Panc1 (cell line): ENCODE measurements around the gene CLASRP. TPM values are rescaled to one million over a fixed set of nuclear protein-coding genes. Genes with fewer than 3 reads are reported as not detected.
A peak's percentile ranks its signal among the peaks of the same experiment; 100 is the strongest.

Experiments
- ATAC-seq: fragments of 200-7000 bp; cut with Tn5 transposase; 2 replicates; pipeline ENCODE4 v1.9.1; 2020; ENCODE audit warnings: mild to moderate bottlenecking, moderate library complexity
- BruUV-seq: library from RNA; stranded (reverse); fragments of 400-500 nt; replicated peaks from 2 replicates; lab custom pipeline; 2021; lab: Mats Ljungman, UMichigan
- CTCF ChIA-PET: fragments of 300-600 bp; sonication (Branson Sonifier 250); formaldehyde crosslinking; loops from one replicate; lab custom pipeline; 2022; ENCODE audit warnings: antibody characterized with exemption; lab: Charles Lee
- POLR2A ChIA-PET: fragments of 300-600 bp; sonication (Branson Sonifier 250); formaldehyde crosslinking; loops from one replicate; lab custom pipeline; 2022; ENCODE audit warnings: antibody characterized with exemption; lab: Charles Lee
- DNase-seq: peaks from one replicate; pipeline ENCODE4 v3.0.0-alpha.2; 2010; ENCODE audit warnings: low read depth, low spot score
- H3K27ac ChIP-seq: 2 replicates; pipeline ENCODE4 v1.5.1; 2011; ENCODE audit warnings: mild to moderate bottlenecking, low read length, inconsistent platforms
- H3K27me3 ChIP-seq: fragments of 200-500 bp; sonication (Bioruptor generic); 2 replicates; pipeline ENCODE4 v1.6.0; 2014; ENCODE audit warnings: low read length, inconsistent platforms; ENCODE audit not compliant: control insufficient read depth, insufficient read depth
- H3K36me3 ChIP-seq: fragments of 200-500 bp; sonication (Bioruptor generic); 2 replicates; pipeline ENCODE4 v1.5.1; 2014; ENCODE audit warnings: inconsistent platforms, mild to moderate bottlenecking, low read length, moderate library complexity; ENCODE audit not compliant: control insufficient read depth, insufficient read depth
- H3K4me1 ChIP-seq: 2 replicates; pipeline ENCODE4 v1.5.1; 2011; ENCODE audit warnings: inconsistent platforms, mild to moderate bottlenecking, low read length, moderate library complexity; ENCODE audit not compliant: control insufficient read depth, insufficient read depth
- H3K4me3 ChIP-seq, 2 experiments: 2 replicates each; pipeline ENCODE4 v1.5.1; 2011 to 2012; ENCODE audit warnings: low read depth in 2 of 2, low read length in 2 of 2, mild to moderate bottlenecking in 2 of 2, inconsistent platforms in 1 of 2, moderate library complexity in 1 of 2
- H3K9me3 ChIP-seq: fragments of 200-500 bp; sonication (Bioruptor generic); 2 replicates; pipeline ENCODE4 v1.5.1; 2014; ENCODE audit warnings: low read depth, mild to moderate bottlenecking, inconsistent platforms, low read length, moderate library complexity; ENCODE audit not compliant: control insufficient read depth, insufficient read depth
- POLR2AphosphoS5 ChIP-seq: IDR thresholded peaks from 2 replicates; pipeline ENCODE4 v1.6.1; 2012; ENCODE audit warnings: mild to moderate bottlenecking, low read depth, low read length, moderate library complexity
- SIN3A ChIP-seq: IDR thresholded peaks from 2 replicates; pipeline ENCODE4 v1.6.1; 2012; ENCODE audit warnings: low read depth, mild to moderate bottlenecking, low read length, moderate library complexity, borderline replicate concordance; ENCODE audit not compliant: insufficient read depth
- TCF7L2 ChIP-seq: IDR thresholded peaks from 2 replicates; pipeline ENCODE4 v1.6.1; 2011; ENCODE audit warnings: mild to moderate bottlenecking, low read depth, low read length, inconsistent platforms
- in situ Hi-C: cut with HindIII; loops from 2 replicates; pipeline ENCODE4 v1.10.0; 2016; ENCODE audit warnings: low sequenced_read_pairs, low pct_unique_long_range_greater_than_20kb
- intact Hi-C: fragments of 100-400 bp; cut with micrococcal nuclease; formaldehyde crosslinking; loops from one replicate; pipeline ENCODE4 v1.10.0; 2022; ENCODE audit not compliant: unreplicated experiment
- total RNA-seq: library from RNA; stranded (reverse); gene quantifications from one replicate; pipeline ENCODE4 v1.2.1, GENCODE V29; 2021; ENCODE audit not compliant: unreplicated experiment
- TF ChIP-seq, protein P1 (sequence below), 2 experiments: IDR thresholded peaks; 2 replicates each; pipeline ENCODE4 v1.6.1; 2011 to 2012; ENCODE audit warnings: low read depth in 2 of 2, control low read depth in 1 of 2, low read length in 1 of 2, mild to moderate bottlenecking in 1 of 2, moderate library complexity in 1 of 2; ENCODE audit not compliant: insufficient read depth in 1 of 2
- TF ChIP-seq, protein P2 (sequence below): fragments of 450-650 bp; IDR thresholded peaks from 2 replicates; pipeline ENCODE4 v1.5.1; 2017; ENCODE audit warnings: mild to moderate bottlenecking

CLASRP gene
- total RNA-seq, 1 experiment from 2014 or later: 72.4 TPM

DNA sequence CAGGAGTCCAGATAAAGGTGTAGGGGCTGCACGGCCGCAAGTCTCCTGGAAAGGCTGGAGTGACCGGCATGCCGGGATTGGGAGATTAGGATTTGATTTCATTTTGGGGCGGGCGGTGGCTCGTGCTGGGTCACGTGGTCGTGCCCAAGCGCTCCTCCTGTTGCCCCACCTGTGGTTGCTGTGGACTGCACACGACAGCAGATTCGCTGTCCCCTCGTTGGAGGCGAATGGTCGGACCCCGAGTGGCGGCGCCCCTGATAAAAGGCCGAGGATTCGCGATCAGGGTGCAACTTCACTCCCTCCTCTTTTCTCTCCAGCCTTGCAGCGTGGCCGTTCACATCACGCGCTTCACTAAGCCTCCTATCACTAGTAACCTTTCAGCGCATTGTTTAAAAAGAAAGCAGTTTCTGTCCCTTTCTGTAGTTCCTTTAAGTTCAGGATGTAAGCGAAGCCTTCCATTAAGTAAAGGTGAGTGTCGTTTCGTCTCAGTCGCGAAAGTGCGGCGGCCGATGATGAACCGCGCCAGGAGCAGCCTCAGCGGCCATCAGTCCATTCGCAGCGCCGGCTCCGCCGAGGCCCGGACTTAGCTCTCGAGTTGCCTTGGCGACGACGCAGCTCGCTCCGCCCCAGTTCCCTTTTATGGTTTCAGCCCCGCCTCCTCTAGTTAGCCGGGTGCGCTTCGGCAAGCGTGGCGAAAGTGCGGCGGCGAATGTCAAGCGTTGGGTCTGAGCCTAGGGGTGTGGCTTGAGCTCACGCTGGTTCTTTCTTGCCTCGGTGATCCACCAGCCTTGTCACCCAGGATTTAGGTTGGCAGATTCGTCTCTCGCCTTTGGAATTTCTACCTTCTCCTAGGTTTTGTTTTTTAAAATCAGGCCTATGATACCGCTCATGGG lies 52.4 kb downstream of the CLASRP start:
- DNase-seq (peak; percentile 93), ATAC-seq (peak; percentile 90)
- H3K27ac ChIP-seq: peak overlapping the region; percentile 94
- H3K36me3 ChIP-seq: peaks cover 6% of the 10 kb centered on the region; the same call in 1 of the 2 replicates
- peaks cover 12% of the 10 kb centered on the region for H3K4me1 ChIP-seq
- ChIA-PET POLR2A (interaction anchor here (0.6 kb wide), 1 partner anchor 175 kb away, joined by 3 read pairs; no protein-coding TSS in a partner anchor), CTCF (no interaction called here)
- intact Hi-C loops (no loop called here), in situ Hi-C loops (no loop called here)
- no peaks in the 10 kb centered on the region for H3K27me3 ChIP-seq
- no peaks in the 10 kb centered on the region for H3K9me3 ChIP-seq
- BruUV-seq: no TSS peak
- TF ChIP-seq SIN3A: peak; percentile 61; the same call in 1 of the 2 replicates
- peak; percentile 38; the same call in 1 of the 2 replicates for TF ChIP-seq TCF7L2
- TF ChIP-seq, protein P1, sequence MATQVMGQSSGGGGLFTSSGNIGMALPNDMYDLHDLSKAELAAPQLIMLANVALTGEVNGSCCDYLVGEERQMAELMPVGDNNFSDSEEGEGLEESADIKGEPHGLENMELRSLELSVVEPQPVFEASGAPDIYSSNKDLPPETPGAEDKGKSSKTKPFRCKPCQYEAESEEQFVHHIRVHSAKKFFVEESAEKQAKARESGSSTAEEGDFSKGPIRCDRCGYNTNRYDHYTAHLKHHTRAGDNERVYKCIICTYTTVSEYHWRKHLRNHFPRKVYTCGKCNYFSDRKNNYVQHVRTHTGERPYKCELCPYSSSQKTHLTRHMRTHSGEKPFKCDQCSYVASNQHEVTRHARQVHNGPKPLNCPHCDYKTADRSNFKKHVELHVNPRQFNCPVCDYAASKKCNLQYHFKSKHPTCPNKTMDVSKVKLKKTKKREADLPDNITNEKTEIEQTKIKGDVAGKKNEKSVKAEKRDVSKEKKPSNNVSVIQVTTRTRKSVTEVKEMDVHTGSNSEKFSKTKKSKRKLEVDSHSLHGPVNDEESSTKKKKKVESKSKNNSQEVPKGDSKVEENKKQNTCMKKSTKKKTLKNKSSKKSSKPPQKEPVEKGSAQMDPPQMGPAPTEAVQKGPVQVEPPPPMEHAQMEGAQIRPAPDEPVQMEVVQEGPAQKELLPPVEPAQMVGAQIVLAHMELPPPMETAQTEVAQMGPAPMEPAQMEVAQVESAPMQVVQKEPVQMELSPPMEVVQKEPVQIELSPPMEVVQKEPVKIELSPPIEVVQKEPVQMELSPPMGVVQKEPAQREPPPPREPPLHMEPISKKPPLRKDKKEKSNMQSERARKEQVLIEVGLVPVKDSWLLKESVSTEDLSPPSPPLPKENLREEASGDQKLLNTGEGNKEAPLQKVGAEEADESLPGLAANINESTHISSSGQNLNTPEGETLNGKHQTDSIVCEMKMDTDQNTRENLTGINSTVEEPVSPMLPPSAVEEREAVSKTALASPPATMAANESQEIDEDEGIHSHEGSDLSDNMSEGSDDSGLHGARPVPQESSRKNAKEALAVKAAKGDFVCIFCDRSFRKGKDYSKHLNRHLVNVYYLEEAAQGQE (IDR thresholded peaks at IDR 0.05; ENCODE audit: insufficient read depth in 1 of 2, low read depth in 2 of 2, low read length in 1 of 2): peak in 1 of 2 experiments; percentile 64; a peak in 1 of 4 replicates
- TF ChIP-seq POLR2AphosphoS5: peak; percentile 88
- TF ChIP-seq, protein P2, sequence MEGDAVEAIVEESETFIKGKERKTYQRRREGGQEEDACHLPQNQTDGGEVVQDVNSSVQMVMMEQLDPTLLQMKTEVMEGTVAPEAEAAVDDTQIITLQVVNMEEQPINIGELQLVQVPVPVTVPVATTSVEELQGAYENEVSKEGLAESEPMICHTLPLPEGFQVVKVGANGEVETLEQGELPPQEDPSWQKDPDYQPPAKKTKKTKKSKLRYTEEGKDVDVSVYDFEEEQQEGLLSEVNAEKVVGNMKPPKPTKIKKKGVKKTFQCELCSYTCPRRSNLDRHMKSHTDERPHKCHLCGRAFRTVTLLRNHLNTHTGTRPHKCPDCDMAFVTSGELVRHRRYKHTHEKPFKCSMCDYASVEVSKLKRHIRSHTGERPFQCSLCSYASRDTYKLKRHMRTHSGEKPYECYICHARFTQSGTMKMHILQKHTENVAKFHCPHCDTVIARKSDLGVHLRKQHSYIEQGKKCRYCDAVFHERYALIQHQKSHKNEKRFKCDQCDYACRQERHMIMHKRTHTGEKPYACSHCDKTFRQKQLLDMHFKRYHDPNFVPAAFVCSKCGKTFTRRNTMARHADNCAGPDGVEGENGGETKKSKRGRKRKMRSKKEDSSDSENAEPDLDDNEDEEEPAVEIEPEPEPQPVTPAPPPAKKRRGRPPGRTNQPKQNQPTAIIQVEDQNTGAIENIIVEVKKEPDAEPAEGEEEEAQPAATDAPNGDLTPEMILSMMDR: no peak
- H3K4me3 ChIP-seq: peak overlapping the region; percentile 90 to 92

DNA sequence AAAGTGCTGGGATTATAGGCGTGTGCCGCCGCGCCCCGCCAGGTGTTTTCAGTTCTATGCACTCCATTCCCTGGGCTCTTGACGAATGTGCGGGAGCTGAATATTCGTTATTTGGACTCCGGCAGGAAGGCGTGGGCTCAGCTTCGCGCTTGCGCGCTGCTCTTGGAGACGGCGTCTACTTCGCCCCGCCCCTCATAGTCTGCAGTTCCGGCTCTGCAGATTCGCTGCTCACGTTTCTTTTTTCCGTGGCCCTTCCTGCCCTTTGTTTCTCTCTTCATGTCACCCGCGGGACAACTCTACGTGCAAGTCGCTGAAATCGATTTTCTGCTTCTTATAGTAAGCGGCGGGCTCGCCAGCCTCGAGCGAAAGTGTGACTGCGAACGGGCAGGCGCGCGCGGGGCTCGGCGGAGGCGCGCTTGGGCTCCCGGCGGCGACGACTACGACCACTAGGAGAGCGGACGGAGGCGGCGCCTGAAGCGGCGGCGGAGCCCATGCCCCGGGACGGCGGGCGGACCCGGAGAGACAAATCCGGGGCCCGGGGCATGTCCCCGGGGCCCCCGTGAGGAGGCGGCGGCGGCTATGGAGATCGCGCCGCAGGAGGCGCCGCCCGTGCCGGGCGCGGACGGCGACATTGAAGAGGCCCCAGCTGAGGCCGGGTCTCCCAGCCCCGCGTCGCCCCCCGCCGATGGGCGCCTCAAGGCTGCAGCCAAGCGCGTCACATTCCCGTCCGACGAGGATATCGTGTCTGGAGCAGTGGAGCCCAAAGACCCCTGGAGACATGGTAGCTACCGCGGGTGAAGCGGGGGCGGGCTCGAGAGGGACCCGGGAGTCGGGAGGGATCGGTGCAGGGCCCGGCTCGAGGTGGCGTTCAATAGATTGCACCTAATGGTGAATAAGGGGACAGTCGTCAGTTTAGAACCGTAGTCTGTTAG lies 54.2 kb downstream of the CLASRP start, which contains the start of gene PPP1R37:
PPP1R37 (plus strand) TSS at position 433 of the 932 bp plus-strand sequence; CDS start at position 580, 147 bp downstream.
- TF ChIP-seq SIN3A (0 out of 2 replicates have a peak, but pooled peaks have one; percentile 48), TCF7L2 (no peak), POLR2AphosphoS5 (peak; percentile 61)
- TF ChIP-seq, protein P2: no peak
- TF ChIP-seq, protein P1 (IDR thresholded peaks at IDR 0.05; ENCODE audit: insufficient read depth in 1 of 2, low read depth in 2 of 2, low read length in 1 of 2): no peak
- ChIA-PET POLR2A (interaction anchor here (0.6 kb wide), 1 partner anchor 23 kb away, joined by 5 read pairs; no protein-coding TSS in a partner anchor), CTCF (no interaction called here)
- peak; percentile 79 for ATAC-seq
- Histone ChIP-seq H3K4me1 (peaks cover 27% of the 10 kb centered on the region), H3K4me3 (peak within 1 kb of the TSS; percentile 90 to 92), H3K9me3 (no peaks in the 10 kb centered on the region), H3K27ac (peak within 1 kb of the TSS; percentile 94), H3K27me3 (no peaks in the 10 kb centered on the region), H3K36me3 (peaks cover 6% of the 10 kb centered on the region; the same call in 1 of the 2 replicates)
- DNase-seq: peak; percentile 85
- in situ Hi-C loops: no loop called here
- BruUV-seq: no TSS peak
- intact Hi-C loops: no loop called here
